Measurements from ENCODE around the gene CHST8.

GRCh38 chr19:33618884-33619283 lies 2.9 kb upstream of the CHST8 start:
- TF ChIP-seq EZH2 (IDR thresholded peaks at IDR 0.05; ENCODE audit: borderline replicate concordance, low read depth, low read length, poor library complexity, severe bottlenecking) (no peak), CTCF (conservative IDR thresholded peaks at IDR 0.05; ENCODE audit: low read depth, low read length) (no peak)

Measured in A673 (cell line).